DND-41 (cell line): ENCODE results near the gene ACAT1.

Experiments
- CTCF ChIP-seq: IDR thresholded peaks from 2 replicates; pipeline ENCODE4 v1.5.1; 2012; ENCODE audit warnings: borderline replicate concordance, low read length, moderate library complexity, mild to moderate bottlenecking; ENCODE audit not compliant: poor library complexity, severe bottlenecking; ENCODE audit errors: extremely low read depth
- EZH2 ChIP-seq: IDR thresholded peaks from 3 replicates; pipeline ENCODE4 v1.6.1; 2012; ENCODE audit warnings: borderline replicate concordance, low read depth, mild to moderate bottlenecking, moderate library complexity, low read length, inconsistent platforms; ENCODE audit not compliant: severe bottlenecking

GRCh38 chr11:108193725-108194124 lies 72.4 kb downstream of the ACAT1 start:
- TF ChIP-seq CTCF (no peak), EZH2 (no peak)
